Upper lobe of left lung (tissue), 4 donors: ENCODE results near the gene DGKI.

Source experiments
- EP300 ChIP-seq, 4 donors: sonication (generic); formaldehyde crosslinking; IDR thresholded peaks; one replicate each; pipeline ENCODE4 v1.5.1; 2017; ENCODE audit warnings: antibody characterized with exemption in 4 of 4, control low read depth in 2 of 4
- POLR2AphosphoS5 ChIP-seq, 2 donors: sonication (generic); formaldehyde crosslinking; IDR thresholded peaks; one replicate each; pipeline ENCODE4 v1.5.1; 2017; ENCODE audit warnings: antibody characterized with exemption in 2 of 2
- TF ChIP-seq, protein P1 (sequence below), 6 experiments: fragments of 450-650 bp in 4 of 6; fragments of 200-600 bp in 2 of 6; sonication (generic) in 2 of 6; IDR thresholded peaks; one replicate each; pipeline ENCODE4 v1.5.1; 2016 to 2019; ENCODE audit warnings: antibody characterized with exemption in 6 of 6

DNA sequence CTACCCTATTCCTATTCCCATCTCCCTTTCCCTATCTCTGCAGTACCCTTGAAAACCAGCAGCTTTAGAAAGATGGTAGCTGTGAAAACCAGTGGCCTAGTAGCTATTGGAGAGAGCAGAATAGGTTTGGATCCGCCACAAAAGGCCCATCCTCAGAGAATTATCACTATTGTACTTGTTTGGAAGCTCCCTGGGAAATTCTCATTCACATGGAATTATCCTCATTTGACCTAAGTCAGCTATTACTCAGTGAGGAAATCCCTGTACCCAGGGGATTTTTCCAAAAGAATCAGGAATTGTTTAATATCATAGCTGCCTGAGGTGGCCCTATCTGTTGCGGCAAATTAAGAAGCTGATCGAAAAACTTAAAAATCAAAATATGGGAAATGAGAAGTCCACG lies 51.6 kb downstream of the DGKI start:
- TF ChIP-seq, protein P1, sequence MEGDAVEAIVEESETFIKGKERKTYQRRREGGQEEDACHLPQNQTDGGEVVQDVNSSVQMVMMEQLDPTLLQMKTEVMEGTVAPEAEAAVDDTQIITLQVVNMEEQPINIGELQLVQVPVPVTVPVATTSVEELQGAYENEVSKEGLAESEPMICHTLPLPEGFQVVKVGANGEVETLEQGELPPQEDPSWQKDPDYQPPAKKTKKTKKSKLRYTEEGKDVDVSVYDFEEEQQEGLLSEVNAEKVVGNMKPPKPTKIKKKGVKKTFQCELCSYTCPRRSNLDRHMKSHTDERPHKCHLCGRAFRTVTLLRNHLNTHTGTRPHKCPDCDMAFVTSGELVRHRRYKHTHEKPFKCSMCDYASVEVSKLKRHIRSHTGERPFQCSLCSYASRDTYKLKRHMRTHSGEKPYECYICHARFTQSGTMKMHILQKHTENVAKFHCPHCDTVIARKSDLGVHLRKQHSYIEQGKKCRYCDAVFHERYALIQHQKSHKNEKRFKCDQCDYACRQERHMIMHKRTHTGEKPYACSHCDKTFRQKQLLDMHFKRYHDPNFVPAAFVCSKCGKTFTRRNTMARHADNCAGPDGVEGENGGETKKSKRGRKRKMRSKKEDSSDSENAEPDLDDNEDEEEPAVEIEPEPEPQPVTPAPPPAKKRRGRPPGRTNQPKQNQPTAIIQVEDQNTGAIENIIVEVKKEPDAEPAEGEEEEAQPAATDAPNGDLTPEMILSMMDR (IDR thresholded peaks at IDR 0.05) = no peak
- no peak for TF ChIP-seq EP300 (IDR thresholded peaks at IDR 0.05)
- no peak for TF ChIP-seq POLR2AphosphoS5 (IDR thresholded peaks at IDR 0.05)
